Central memory CD4-positive, alpha-beta T cell (primary cell): Measurements from ENCODE around the gene NPAS3.

Experiments
- DNase-seq: peaks from one replicate; pipeline ENCODE4 v3.0.0; 2022

The NPAS3 gene

DNA sequence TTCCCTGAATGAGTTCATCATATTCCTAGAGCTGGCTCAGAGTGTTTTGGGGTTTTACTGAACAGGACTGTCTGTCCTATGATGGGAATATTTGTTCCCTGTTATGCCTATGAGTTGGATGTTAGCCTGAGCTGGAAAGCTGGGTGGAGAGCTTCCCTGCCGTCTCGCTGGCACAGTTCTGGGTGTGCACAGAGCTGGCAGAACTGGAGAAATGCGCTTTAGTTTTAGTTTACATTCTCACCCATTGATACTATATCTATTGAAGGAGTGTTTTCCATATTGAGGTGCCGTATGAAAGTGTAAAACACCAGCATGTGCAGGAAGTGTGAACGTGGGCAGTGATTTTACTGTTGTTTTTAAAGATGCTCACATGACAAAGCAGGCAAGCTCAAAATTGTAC, 549.9 kb downstream of the NPAS3 start:
- DNase-seq: no peak

DNA sequence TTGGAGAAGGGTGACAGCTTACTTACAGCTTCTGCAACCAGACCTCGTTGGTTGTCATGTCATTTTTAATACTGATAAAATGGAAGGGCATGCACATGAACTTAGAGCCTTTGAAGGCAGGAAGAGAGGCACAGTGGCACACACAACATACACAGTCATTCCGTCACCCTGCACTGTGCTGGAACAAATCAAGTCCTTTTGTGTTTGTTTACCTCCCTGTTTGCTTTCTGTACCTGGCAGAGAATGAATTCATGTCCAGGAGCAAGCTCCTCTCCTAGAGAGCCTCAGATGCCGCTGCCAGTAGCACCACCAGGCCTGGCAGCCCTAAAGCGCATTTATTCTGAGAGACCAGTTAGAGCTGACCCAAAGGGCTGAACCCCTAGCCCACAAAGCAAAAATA, 551.9 kb downstream of the NPAS3 start:
- no peak for DNase-seq

DNA sequence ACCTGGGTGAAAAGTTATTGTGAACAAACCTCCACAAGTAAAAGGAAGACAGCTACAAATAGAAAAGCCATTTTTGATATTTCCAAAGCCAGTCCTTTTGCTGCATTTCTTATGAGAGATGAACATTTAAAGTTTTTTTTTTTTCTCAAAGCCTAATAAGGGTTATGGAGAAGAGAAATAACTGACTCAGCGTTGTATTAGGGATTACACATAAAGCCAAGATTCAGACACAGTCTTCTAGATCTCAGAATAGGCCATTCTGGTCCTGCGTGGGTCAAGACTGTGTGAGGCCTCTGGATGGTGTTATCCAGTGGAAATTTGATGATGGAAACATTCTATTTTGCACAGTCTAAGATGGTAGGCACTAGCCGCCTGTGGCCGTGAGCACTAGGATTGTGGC, 552.4 kb downstream of the NPAS3 start:
- no peak for DNase-seq

DNA sequence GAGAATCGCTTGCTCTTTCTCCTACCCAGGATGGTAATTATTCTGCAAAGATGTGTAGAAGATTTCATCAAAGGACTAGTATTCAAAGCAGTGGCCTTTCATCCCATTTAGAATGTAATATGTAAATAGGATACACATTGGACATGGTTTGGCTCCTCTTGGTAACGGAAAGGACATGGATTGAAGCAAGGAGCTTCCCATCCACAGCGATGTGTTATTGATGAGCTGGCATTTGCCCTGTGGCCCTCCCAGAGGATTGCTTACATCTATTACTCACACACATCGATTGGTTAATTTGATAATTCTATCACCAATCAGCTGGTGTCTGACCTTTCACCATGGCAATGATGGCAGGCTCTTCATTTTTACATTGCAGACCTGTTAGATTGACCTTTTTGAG, 553.8 kb downstream of the NPAS3 start:
- DNase-seq: no peak

DNA sequence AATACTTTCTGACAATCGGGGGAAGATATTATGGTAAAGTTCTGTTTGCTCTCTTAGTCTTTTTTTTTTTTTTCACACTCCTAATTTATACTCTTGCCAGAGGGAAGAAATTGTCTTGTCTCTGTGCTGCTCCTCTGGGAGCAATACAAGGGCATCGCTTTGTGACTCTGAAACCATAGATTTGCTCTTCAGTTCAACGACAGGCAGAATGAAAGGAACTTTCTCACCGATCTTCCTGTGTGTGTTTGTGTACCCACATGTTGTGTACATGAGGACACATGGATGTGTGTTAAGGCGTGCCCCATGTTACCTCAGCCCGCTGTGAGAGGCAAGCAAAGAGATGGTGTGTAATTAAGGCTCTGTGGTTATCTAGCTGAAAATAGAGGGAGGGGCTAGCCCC, 554.6 kb downstream of the NPAS3 start:
- no peak for DNase-seq

DNA sequence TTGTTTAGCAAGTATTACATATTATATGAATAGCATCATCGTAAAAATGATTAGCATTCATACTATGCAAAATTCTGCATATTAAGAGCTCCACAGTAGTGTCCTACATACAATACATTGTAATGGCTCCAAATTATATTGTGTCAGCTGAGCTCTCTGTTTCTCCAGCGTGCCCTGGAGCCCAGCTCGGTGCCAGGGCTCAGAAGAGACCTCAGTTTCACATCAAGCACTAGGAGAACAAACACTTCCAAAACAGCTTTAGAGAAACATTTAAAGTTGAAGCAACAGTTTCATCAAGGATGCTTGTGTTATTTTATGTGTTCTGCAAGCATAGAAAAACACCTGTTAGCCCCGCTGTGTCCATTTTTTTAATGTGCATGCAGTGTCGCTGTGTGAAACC, 555.3 kb downstream of the NPAS3 start:
- DNase-seq: no peak

DNA sequence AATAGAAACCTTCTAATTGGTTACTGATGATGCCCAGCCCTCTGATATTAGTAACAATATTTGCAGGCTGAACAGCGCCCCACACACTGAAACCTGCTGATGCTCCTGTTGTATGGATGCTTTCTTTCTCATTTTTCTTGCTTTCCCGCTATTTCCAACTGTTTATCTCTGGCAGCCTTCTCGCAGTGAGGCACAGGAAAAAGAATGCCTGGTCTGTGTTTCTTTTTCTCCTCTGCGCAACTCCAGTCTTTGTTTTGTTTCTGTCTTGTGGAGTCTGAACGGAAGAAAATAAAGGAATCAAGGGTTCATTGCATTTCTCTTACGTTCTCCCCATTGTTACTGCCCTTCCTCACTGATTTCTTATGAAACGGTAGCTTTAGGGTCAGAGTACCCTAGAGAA, 561.0 kb downstream of the NPAS3 start:
- no peak for DNase-seq

DNA sequence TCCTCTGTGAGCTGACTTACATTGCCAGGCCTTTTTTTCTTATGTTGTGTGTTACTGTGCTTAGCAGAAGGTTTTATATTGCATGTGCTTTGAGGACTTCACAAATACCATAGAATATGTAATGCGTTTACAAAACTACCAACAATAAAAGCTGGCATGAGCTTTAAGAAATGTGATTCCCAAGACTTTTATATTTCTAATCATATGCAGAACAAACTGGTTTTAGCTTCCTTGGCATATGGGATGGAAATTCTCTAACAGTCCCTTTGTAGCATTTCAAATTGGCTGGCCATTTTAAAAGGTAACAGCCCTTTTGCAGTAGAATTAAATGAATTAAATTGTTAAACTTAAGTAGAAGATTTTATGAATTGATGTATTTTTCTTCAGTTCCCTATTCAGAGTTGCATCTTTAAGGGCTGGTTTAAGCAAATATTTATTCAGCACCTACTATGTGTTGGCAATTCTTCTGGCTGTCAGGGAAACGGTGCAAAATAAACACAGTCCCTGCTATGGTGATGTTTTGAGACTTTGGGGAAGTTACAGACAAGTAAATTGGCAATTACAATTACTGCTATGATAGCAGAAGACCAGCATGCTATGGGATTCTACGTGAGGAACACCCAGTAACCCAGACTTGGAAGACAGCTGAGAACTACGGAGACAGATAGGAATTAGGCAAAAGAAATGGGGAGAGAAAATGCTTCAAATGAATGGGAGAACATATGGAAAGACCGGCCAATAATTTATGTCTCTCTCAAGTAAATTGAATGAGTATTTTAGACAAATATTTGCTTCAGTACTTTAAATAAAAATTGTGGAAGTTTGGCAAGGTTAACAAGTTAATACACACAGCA, 565.8 kb downstream of the NPAS3 start:
- no peak for DNase-seq

DNA sequence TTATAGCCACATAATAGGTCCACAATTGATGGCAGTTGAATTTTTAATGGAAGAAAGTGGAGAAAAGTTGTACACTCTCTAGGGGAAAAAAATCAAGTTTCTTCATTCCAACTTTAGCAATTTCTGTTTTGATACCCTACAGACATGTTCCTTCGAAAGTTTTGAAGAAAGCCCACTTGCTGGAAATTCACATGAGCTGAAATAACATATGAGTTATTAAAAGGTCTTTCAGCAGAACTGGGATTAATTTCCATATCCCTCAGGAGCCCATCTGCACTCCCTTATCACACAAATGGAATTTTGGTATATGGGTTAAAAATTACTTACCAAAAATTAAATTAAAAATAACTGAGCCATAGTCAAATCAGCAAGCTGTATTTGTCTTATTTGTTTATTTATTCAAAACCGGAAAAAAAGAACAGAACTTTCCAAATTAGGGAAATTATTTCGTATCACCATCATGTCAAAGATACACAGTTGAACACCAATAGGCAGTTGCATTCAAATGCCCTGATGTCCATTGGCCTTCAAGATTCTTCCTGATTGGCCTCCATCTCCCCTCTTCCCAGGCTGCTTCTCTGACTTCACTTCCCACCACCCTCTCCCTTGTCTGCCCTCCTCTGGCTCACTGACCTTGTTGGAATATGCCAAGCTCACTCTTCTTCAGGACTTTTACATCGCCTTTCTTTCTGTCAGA, 566.7 kb downstream of the NPAS3 start:
- no peak for DNase-seq

DNA sequence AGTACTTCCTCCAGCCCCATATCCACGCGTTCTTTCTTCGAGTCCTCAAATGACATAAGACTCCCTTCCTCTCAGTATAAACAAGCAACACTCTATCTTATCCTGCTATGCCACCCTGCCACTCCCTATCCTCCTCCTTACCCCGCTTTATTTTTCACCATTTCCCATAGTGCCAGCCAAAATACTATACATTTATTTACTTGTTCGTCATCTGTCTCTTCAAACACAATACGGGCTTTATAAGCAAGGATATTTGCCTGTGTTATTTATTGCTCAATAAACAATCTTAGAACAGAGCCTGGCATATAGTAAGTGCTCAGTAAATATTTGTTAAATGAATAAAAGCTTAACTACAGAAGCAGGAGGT, 567.3 kb downstream of the NPAS3 start:
- no peak for DNase-seq

DNA sequence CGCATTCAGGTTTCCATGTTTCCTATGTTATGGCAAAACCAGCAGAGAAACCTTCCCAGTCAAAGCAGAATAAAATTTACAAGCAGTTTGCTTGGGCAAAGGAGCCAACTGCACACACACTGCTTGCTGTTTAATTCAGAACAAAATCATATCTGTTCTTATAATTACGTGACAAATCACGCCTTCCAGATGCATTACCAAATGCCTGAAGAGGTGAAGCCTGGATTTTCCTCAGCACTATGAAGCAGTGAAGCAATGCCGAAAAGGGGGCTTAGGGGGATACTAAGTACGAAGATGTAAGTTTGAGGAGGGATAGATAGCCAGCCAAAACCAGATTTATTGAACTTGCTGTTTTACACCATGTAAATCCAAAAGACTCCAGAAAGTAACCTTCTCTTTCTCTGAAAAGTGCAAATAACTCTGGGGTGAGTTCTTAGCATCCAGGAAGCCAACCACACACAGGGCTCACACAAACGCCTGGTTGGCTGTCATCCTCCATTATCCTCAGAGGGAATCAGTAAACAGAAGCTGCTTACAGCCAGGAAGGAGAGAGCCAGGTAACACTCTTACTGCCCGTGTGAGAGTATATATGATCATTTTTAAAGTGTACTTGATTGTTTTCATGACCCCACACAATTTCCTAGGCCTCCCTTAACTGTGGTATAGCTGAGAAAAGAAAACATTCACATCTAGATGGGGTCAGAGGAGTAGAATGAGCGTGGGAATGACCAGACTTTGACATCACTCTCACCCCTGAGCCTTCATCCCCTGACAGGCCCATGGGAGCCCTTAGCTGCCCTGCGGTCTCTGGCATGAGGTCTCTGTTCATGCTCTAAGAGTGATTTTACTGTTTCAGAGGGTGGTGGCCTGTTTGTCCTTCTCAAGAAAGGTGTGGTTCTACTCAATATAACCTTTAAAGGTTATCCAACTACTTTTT, 569.7 kb downstream of the NPAS3 start:
- DNase-seq: no peak

DNA sequence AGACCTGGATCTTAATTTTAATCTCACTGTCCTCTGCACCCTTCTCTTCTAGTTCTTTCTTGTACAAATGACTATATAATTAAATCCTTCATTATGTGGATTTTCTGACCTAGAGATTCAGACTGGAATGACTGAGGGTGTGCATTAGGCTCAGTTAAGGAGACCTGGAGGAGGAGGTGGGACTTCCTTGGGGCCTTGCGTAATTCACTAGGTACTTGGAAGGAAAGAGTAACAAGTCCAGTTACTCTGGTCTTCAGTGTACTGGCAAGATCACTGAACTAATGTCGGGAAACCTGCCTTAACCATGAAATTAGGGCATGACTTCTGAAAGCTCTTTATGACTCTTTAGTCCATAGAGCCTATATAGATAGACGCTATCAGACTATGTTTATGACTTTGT, 570.8 kb downstream of the NPAS3 start:
- no peak for DNase-seq

DNA sequence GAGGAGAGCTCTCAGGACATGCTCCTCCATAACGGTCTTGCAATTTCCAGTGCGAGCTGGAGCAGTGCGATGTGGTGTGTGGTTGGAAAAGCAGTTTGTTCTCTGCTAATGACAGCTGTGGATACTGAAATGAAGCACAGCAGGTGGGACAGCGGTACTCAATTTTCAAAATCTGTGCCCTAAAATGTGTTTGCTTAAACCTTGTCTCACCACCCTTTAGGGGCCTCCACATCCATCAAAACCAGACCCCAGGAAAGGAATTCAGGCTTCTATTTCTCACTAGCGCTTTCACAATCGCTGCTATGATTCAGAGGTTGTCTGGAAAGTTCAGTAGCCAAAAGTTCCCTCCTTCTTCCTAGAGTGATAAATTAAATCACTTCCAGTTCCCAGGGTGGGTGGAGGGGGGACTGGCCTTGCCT, 571.4 kb downstream of the NPAS3 start:
- no peak for DNase-seq

DNA sequence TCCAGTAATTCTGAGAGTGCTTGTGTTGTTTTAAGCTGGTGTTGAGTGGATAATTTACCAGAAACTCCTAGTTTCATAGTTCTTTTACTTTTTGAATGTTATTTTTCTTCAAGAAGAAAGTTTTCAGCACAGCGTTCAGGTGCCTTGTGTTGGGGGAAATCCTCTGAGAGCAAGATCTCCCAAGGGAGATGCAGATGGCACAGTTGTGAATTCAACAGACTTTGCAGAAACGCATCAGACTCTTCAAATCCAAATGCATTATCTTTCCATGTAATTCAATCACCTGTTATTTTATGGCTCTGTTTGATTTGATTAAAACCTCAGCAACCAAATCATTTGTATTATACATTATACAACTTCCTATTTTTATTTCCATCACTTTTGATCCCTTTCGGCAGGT, 572.3 kb downstream of the NPAS3 start:
- DNase-seq: no peak

DNA sequence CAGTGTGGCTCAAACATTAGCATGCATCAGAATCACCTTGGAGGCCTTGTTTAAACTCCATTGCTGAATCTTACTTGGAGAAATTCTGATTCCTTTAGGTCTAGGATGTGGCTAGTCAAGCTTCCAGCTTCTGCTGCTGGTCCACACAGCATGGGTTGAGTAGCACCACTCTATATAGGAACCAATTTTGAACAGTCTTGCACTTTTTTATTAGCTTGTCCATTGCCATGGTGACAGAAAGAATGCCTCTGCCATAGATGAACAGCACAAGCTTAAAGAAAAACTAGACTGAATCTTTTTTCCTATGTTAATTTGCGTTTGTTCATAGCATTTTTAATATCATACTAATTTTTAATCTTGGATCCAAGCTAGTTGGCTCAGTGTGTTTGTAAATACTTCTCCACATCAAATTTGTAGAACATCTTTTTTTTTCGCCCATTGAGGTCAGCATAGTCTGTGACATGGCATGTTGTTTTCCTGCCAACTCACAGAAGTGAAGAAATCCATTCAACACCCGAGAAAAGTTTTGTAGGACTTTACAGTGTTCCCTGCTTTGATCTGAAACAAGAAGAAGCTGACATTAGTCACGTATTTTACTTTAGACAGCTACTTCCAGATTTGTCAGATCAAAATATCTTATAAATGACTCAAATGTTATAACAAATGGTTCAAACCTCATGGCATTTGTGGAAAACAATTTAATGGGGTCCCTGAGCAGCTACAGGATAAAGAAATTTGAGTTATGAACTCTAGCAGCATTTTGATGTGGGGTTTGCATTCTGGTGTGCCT, 573.4 kb downstream of the NPAS3 start:
- DNase-seq: no peak

DNA sequence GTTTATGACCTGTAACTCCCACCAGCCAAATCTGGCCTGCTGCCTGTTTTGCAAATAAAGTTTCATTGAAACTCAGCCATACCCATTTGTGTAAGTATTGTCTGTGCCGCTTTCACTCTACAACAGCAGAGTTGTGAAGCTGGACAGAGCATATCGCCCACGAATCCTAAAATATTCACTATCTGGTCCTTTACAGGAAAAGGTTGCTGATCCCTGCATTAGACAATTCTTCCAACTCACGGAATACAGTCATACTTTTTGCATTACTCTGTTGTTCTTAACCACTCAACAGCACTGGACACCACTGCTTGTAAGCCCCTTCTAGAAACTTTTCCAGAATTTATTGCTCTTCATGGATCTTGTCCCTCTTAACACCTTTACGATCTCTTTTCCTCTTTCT, 576.8 kb downstream of the NPAS3 start:
- no peak for DNase-seq

DNA sequence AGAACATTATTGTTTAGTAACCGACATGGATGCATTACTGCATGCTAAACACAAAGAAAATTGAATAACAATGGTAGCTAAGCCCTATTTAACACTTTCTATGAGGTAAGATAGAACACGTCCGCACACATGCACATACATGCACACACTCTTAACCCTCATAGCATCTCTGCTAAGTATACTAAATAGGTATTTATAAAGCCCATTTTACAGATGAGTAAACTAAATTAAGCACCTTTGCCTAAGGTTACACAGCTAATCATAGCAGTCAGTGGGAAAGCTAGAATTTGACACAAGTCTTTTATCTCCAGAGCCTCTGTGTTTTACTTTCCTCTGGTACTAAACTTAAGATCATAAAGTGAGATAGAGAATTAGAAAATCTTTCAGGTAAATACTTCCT, 577.2 kb downstream of the NPAS3 start:
- DNase-seq: no peak

DNA sequence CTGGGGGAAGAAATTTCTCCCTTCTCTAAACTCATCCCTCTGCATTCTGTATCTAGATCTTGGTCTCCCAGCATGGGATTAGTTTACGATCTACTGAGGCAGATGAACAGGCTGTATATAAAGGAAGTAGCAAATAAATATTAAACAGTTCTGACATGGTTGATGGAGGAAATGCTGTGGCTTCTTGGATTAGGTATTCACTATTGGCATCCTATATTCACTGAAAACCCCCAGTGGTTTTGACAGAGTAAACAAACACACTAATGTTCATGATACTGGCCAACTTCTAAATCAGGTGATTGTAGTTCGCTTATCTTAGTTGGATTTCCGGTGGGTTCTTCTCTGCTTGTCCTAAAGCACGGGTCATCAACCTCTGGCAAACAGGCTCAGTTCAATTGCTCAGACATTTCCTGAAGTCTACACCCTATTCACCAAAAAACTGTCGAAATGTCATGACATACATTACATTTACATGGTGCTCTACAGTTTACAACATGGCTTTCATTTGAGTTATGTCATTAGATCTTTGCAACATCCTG, 578.3 kb downstream of the NPAS3 start:
- no peak for DNase-seq

DNA sequence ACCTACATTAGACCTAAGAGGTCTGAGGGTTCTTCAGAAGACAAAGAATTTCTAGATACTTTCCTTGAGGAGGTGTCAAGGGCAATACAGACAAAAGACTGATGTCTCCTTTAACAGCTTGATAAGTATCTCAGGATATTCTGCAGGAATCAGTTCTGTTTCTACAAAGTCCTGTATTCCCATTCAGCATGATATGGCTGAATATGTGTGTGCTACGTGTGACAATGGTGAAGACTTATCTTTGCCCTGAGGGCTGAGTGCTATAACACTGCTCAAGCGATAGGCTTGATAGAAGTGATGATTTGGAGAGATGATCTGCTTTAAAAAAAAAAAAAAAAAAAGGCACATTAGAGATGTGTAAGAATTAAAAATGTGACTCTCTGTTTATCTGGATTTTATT, 582.5 kb downstream of the NPAS3 start:
- DNase-seq: no peak

DNA sequence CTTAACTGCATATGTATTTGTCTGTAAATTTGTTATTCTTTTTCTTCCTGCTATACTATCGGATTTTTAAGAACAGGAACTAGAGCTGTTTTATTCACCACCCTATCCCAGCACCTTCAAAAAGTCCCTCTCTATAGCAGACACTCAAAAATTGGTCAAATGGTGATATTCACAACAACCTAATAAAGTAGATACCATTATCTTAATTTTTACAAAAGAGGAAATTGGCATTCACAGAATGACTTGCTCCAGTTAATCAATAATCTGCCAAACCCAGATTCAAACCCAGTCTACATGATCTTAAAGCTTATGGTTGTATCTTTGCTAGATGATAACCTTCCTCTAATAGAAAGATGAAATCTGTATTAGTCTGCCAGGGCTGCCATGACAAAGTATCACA, 585.6 kb downstream of the NPAS3 start:
- DNase-seq: no peak

DNA sequence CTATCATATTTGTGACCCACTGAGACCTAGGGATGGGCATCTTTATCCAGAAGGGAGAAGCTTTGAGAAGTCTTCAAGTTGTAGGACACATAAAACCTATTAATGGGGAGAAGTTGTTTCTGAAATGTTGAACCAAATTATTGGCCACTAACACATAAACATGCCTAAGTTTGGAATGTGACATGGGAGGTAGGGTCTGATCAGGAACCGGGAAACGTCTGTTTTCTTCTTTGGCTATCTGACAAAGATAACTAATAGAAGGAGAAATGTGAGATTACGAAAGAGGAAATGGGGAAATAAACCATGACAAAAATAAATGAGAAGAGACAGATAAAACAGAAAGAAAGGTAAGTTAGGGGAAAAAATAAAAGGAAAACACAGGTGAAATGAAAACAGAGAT, 586.9 kb downstream of the NPAS3 start:
- no peak for DNase-seq

DNA sequence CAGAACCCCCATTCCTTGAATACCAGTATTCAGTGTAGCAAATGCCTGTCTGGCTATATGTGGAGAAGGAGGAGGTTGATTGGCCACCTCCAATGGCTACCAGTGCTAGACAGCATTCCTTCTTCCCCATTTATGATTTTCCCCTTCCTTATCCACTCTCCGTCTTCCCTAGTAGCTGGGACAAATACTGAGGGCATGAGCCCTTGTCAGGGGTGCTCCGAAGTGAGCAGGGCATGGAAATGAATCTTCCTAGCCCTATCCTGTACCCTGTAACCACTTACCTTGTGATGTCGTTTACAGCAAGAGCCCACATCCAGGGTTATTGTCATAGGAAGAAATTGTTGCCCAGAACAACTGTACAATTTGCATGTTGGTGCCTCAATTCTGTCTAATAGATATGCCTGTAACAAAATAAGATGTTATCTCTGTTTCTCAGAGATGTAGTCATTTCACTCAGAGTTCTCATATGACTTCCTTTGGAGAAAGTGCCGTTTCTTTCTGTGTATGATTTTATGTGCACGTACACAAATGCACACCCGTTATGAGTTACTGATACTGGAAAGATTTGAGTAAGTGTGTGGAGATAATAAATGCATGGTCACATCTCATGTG, 588.5 kb downstream of the NPAS3 start:
- DNase-seq: no peak
